WTC11 (cell line): Measurements from ENCODE around the gene PLPP3. TPM values are rescaled to one million over a fixed set of nuclear protein-coding genes. Genes with fewer than 3 reads are reported as not detected.

ENCODE experiments used
- ATF1 ChIP-seq: sonication (generic); formaldehyde crosslinking; IDR thresholded peaks from 2 replicates; pipeline ENCODE4 v1.8.1; 2023; ENCODE audit warnings: mild to moderate bottlenecking, moderate library complexity, missing genetic modification reagents
- CBFB ChIP-seq: sonication (generic); formaldehyde crosslinking; IDR thresholded peaks from 2 replicates; pipeline ENCODE4 v1.8.1; 2022; ENCODE audit warnings: mild to moderate bottlenecking, low read depth, missing genetic modification reagents
- FOXK1 ChIP-seq: sonication (generic); formaldehyde crosslinking; IDR thresholded peaks from 2 replicates; pipeline ENCODE4 v1.8.0; 2022; ENCODE audit warnings: mild to moderate bottlenecking, moderate library complexity, missing genetic modification reagents
- GRHL2 ChIP-seq: fragments of 250-450 bp; sonication (Bioruptor Pico); IDR thresholded peaks from 2 replicates; pipeline ENCODE4 v1.8.0; 2022; ENCODE audit warnings: mild to moderate bottlenecking, moderate library complexity; ENCODE audit not compliant: insufficient replicate concordance, severe bottlenecking
- NR2C2 ChIP-seq: sonication (generic); formaldehyde crosslinking; IDR thresholded peaks from 2 replicates; pipeline ENCODE4 v1.8.0; 2022; ENCODE audit warnings: mild to moderate bottlenecking, missing genetic modification reagents
- RORB ChIP-seq: fragments of 250-450 bp; sonication (Bioruptor Pico); IDR thresholded peaks from 2 replicates; pipeline ENCODE4 v1.9.0; 2021; ENCODE audit warnings: mild to moderate bottlenecking
- SMAD4 ChIP-seq: sonication (generic); formaldehyde crosslinking; IDR thresholded peaks from 2 replicates; pipeline ENCODE4 v1.8.0; 2022; ENCODE audit warnings: mild to moderate bottlenecking, missing genetic modification reagents
- ZNF121 ChIP-seq: sonication (generic); formaldehyde crosslinking; IDR thresholded peaks from 2 replicates; pipeline ENCODE4 v1.8.0; 2023; ENCODE audit warnings: missing genetic modification reagents
- ZNF219 ChIP-seq: sonication (generic); formaldehyde crosslinking; IDR thresholded peaks from 2 replicates; pipeline ENCODE4 v1.8.0; 2023; ENCODE audit warnings: missing genetic modification reagents, mild to moderate bottlenecking, borderline replicate concordance
- ZNF232 ChIP-seq: sonication (generic); formaldehyde crosslinking; IDR thresholded peaks from 2 replicates; pipeline ENCODE4 v1.8.0; 2022; ENCODE audit warnings: mild to moderate bottlenecking, missing genetic modification reagents
- ZNF671 ChIP-seq: fragments of 250-450 bp; sonication (Bioruptor Pico); IDR thresholded peaks from 2 replicates; pipeline ENCODE4 v1.8.0; 2021; ENCODE audit warnings: mild to moderate bottlenecking
- total RNA-seq: library from RNA; stranded (reverse); gene quantifications from 3 replicates; pipeline ENCODE4 v1.2.3, GENCODE V29; 2021
- TF ChIP-seq, protein P1 (sequence below): fragments of 250-450 bp; sonication (Bioruptor Pico); IDR thresholded peaks from 2 replicates; pipeline ENCODE4 v1.9.0; 2021; ENCODE audit warnings: mild to moderate bottlenecking
- TF ChIP-seq, protein P2 (sequence below): sonication (generic); formaldehyde crosslinking; conservative IDR thresholded peaks from 2 replicates; pipeline ENCODE4 v1.8.1; 2023; ENCODE audit warnings: mild to moderate bottlenecking, low read depth, missing genetic modification reagents, moderate library complexity
- TF ChIP-seq, protein P3 (sequence below): sonication (generic); formaldehyde crosslinking; IDR thresholded peaks from 2 replicates; pipeline ENCODE4 v1.8.1; 2022; ENCODE audit warnings: low read depth, missing genetic modification reagents, borderline replicate concordance
- TF ChIP-seq, protein P4 (sequence below): sonication (generic); formaldehyde crosslinking; IDR thresholded peaks from 2 replicates; pipeline ENCODE4 v1.8.1; 2022; ENCODE audit warnings: low read depth, mild to moderate bottlenecking, moderate library complexity, missing genetic modification reagents, borderline replicate concordance
- TF ChIP-seq, protein P5 (sequence below): fragments of 250-450 bp; sonication (Bioruptor Pico); IDR thresholded peaks from 2 replicates; pipeline ENCODE4 v1.9.0; 2021; ENCODE audit warnings: mild to moderate bottlenecking, borderline replicate concordance
- TF ChIP-seq, protein P6 (sequence below): sonication (generic); formaldehyde crosslinking; IDR thresholded peaks from 2 replicates; pipeline ENCODE4 v1.8.0; 2022; ENCODE audit warnings: mild to moderate bottlenecking, missing genetic modification reagents
- TF ChIP-seq, protein P7 (sequence below): fragments of 250-450 bp; sonication (Bioruptor Pico); IDR thresholded peaks from 2 replicates; pipeline ENCODE4 v2.1.2; 2022; ENCODE audit warnings: mild to moderate bottlenecking, moderate library complexity
- TF ChIP-seq, protein P8 (sequence below): sonication (generic); formaldehyde crosslinking; IDR thresholded peaks from 2 replicates; pipeline ENCODE4 v1.8.1; 2023; ENCODE audit warnings: mild to moderate bottlenecking, missing genetic modification reagents
- TF ChIP-seq, protein P9 (sequence below): fragments of 250-450 bp; sonication (Bioruptor Pico); conservative IDR thresholded peaks from 2 replicates; pipeline ENCODE4 v1.9.0; 2021; ENCODE audit warnings: mild to moderate bottlenecking

PLPP3 gene
- total RNA-seq, 1 experiment from 2014 or later = 31.0 TPM

DNA sequence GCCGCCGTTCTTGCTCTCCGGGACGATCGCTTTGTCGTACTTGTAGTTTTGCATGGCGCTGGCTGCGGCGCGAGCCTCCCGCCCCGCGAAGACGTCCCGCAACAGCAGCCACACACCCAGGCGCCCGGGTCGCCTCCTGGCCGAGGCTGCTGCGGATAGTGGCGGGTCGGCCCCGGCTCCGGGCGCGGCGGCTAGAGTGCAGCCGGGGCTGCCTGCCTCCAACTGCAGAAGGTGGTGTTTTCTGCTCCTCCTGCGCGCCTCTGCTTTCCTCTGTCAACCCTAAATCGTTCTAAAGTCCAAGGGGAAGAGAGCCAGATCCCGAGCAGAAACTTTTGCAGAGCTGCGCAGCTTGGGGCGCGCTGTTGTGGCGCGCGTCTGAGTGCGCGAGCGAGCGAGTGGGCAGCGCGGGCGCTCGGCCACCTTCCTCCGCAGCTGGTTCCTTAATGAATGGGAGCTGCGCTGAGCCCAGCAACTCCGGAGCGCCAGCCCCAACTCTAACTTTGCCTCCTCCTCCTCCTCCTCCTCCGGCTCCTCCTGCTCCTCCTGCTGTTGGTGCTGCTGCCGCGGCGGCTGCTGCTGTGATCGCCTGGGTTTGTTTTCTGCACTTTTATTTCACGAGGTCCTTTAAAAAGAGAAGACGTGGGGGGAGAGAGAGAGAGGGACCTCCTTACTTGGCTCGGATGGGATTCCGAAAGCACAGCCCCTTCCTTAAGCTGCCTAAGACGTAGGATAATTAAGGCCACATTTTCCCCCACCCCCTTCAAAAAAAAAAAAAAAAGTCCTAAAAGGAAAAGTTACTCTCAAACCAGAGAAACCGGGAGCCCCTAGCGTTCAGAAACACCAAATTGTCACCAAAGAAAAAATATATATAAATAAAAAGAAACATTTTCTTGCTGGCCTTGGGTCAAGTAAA is at the start of gene PLPP3 (continued):
- TF ChIP-seq, protein P1, sequence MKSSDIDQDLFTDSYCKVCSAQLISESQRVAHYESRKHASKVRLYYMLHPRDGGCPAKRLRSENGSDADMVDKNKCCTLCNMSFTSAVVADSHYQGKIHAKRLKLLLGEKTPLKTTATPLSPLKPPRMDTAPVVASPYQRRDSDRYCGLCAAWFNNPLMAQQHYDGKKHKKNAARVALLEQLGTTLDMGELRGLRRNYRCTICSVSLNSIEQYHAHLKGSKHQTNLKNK (CRISPR knock-in tag) = no peak
- no peak for TF ChIP-seq ZNF671 (CRISPR knock-in tag)
- TF ChIP-seq, protein P2, sequence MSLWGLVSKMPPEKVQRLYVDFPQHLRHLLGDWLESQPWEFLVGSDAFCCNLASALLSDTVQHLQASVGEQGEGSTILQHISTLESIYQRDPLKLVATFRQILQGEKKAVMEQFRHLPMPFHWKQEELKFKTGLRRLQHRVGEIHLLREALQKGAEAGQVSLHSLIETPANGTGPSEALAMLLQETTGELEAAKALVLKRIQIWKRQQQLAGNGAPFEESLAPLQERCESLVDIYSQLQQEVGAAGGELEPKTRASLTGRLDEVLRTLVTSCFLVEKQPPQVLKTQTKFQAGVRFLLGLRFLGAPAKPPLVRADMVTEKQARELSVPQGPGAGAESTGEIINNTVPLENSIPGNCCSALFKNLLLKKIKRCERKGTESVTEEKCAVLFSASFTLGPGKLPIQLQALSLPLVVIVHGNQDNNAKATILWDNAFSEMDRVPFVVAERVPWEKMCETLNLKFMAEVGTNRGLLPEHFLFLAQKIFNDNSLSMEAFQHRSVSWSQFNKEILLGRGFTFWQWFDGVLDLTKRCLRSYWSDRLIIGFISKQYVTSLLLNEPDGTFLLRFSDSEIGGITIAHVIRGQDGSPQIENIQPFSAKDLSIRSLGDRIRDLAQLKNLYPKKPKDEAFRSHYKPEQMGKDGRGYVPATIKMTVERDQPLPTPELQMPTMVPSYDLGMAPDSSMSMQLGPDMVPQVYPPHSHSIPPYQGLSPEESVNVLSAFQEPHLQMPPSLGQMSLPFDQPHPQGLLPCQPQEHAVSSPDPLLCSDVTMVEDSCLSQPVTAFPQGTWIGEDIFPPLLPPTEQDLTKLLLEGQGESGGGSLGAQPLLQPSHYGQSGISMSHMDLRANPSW = no peak
- TF ChIP-seq, protein P3, sequence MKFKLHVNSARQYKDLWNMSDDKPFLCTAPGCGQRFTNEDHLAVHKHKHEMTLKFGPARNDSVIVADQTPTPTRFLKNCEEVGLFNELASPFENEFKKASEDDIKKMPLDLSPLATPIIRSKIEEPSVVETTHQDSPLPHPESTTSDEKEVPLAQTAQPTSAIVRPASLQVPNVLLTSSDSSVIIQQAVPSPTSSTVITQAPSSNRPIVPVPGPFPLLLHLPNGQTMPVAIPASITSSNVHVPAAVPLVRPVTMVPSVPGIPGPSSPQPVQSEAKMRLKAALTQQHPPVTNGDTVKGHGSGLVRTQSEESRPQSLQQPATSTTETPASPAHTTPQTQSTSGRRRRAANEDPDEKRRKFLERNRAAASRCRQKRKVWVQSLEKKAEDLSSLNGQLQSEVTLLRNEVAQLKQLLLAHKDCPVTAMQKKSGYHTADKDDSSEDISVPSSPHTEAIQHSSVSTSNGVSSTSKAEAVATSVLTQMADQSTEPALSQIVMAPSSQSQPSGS (CRISPR knock-in tag) = no peak
- no peak for TF ChIP-seq ZNF219 (CRISPR knock-in tag)
- no peak for TF ChIP-seq RORB
- no peak for TF ChIP-seq ZNF121
- TF ChIP-seq, protein P4, sequence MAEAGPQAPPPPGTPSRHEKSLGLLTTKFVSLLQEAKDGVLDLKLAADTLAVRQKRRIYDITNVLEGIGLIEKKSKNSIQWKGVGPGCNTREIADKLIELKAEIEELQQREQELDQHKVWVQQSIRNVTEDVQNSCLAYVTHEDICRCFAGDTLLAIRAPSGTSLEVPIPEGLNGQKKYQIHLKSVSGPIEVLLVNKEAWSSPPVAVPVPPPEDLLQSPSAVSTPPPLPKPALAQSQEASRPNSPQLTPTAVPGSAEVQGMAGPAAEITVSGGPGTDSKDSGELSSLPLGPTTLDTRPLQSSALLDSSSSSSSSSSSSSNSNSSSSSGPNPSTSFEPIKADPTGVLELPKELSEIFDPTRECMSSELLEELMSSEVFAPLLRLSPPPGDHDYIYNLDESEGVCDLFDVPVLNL = no peak
- TF ChIP-seq, protein P5, sequence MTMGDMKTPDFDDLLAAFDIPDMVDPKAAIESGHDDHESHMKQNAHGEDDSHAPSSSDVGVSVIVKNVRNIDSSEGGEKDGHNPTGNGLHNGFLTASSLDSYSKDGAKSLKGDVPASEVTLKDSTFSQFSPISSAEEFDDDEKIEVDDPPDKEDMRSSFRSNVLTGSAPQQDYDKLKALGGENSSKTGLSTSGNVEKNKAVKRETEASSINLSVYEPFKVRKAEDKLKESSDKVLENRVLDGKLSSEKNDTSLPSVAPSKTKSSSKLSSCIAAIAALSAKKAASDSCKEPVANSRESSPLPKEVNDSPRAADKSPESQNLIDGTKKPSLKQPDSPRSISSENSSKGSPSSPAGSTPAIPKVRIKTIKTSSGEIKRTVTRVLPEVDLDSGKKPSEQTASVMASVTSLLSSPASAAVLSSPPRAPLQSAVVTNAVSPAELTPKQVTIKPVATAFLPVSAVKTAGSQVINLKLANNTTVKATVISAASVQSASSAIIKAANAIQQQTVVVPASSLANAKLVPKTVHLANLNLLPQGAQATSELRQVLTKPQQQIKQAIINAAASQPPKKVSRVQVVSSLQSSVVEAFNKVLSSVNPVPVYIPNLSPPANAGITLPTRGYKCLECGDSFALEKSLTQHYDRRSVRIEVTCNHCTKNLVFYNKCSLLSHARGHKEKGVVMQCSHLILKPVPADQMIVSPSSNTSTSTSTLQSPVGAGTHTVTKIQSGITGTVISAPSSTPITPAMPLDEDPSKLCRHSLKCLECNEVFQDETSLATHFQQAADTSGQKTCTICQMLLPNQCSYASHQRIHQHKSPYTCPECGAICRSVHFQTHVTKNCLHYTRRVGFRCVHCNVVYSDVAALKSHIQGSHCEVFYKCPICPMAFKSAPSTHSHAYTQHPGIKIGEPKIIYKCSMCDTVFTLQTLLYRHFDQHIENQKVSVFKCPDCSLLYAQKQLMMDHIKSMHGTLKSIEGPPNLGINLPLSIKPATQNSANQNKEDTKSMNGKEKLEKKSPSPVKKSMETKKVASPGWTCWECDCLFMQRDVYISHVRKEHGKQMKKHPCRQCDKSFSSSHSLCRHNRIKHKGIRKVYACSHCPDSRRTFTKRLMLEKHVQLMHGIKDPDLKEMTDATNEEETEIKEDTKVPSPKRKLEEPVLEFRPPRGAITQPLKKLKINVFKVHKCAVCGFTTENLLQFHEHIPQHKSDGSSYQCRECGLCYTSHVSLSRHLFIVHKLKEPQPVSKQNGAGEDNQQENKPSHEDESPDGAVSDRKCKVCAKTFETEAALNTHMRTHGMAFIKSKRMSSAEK (CRISPR knock-in tag) = no peak
- TF ChIP-seq FOXK1 (CRISPR knock-in tag) = peak; percentile 23; the same call in 1 of the 2 replicates
- 0 out of 2 replicates have a peak, but pooled peaks have one; percentile 67 for TF ChIP-seq ZNF232 (CRISPR knock-in tag)
- TF ChIP-seq SMAD4 = no peak
- TF ChIP-seq, protein P6, sequence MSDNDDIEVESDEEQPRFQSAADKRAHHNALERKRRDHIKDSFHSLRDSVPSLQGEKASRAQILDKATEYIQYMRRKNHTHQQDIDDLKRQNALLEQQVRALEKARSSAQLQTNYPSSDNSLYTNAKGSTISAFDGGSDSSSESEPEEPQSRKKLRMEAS = no peak
- no peak for TF ChIP-seq CBFB (CRISPR knock-in tag)
- TF ChIP-seq, protein P7, sequence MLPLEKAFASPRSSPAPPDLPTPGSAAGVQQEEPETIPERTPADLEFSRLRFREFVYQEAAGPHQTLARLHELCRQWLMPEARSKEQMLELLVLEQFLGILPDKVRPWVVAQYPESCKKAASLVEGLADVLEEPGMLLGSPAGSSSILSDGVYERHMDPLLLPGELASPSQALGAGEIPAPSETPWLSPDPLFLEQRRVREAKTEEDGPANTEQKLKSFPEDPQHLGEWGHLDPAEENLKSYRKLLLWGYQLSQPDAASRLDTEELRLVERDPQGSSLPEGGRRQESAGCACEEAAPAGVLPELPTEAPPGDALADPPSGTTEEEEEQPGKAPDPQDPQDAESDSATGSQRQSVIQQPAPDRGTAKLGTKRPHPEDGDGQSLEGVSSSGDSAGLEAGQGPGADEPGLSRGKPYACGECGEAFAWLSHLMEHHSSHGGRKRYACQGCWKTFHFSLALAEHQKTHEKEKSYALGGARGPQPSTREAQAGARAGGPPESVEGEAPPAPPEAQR = no peak
- TF ChIP-seq, protein P8, sequence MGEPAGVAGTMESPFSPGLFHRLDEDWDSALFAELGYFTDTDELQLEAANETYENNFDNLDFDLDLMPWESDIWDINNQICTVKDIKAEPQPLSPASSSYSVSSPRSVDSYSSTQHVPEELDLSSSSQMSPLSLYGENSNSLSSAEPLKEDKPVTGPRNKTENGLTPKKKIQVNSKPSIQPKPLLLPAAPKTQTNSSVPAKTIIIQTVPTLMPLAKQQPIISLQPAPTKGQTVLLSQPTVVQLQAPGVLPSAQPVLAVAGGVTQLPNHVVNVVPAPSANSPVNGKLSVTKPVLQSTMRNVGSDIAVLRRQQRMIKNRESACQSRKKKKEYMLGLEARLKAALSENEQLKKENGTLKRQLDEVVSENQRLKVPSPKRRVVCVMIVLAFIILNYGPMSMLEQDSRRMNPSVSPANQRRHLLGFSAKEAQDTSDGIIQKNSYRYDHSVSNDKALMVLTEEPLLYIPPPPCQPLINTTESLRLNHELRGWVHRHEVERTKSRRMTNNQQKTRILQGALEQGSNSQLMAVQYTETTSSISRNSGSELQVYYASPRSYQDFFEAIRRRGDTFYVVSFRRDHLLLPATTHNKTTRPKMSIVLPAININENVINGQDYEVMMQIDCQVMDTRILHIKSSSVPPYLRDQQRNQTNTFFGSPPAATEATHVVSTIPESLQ (CRISPR knock-in tag) = no peak
- no peak for TF ChIP-seq NR2C2 (CRISPR knock-in tag)
- TF ChIP-seq, protein P9, sequence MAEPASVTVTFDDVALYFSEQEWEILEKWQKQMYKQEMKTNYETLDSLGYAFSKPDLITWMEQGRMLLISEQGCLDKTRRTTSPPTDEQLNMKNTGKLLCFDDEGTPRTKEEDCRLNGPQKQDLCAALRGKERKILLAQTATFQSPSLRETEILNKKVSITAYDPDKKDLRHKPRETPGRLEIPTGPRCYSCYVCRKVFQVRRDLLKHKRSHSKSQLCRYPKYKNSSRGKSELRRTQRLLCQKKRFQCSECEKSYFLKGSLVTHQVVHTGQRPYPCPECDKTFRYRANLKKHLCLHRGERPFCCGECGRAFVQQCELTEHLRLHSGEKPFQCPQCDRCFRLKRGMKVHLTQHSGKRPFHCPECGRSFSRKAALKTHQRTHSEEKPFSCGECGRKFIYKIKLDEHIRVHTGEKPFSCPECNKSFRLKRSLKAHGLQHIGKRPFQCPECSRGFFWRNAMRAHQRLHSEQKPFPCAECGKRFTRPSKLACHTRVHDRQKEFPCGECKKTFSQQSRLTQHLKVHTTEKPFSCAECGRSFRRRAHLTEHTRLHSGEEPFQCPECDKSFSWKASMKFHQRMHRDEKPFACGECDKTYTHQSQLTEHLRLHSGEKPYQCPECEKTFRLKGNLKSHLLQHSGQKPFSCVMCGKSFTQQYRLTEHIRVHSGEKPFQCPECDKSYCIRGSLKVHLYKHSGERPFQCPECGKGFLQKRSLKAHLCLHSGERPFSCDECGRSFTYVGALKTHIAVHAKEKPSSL (CRISPR knock-in tag) = no peak
- TF ChIP-seq ATF1 (CRISPR knock-in tag) = no peak
- no peak for TF ChIP-seq GRHL2 (CRISPR knock-in tag)
